Central memory CD4-positive, alpha-beta T cell (primary cell): ENCODE data around the gene HAT1.
"Not testable (repeated sequence)": the region's sequence is repeated elsewhere in the genome, so short reads cannot be mapped to it uniquely, and the experiment has no call there.

ENCODE experiments used
- DNase-seq: peaks from one replicate; pipeline ENCODE4 v3.0.0; 2022
- total RNA-seq, 3 experiments: gene quantifications; one replicate each; lab custom pipeline; 2026; lab: John Stamatoyannopoulos, UW

Gene HAT1, protein sequence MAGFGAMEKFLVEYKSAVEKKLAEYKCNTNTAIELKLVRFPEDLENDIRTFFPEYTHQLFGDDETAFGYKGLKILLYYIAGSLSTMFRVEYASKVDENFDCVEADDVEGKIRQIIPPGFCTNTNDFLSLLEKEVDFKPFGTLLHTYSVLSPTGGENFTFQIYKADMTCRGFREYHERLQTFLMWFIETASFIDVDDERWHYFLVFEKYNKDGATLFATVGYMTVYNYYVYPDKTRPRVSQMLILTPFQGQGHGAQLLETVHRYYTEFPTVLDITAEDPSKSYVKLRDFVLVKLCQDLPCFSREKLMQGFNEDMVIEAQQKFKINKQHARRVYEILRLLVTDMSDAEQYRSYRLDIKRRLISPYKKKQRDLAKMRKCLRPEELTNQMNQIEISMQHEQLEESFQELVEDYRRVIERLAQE
- total RNA-seq: 38.8 to 93.5 (median 46.3) reads per million in 3 experiments

- DNase-seq: peak; percentile 96
These were observed at the start of gene HAT1 for GRCh38 chr2:171922230-171923022. Gene HAT1 (plus strand): TSS chr2:171922461. CDS start chr2:171922501, 40 bp downstream.

- no peak for DNase-seq
These were observed 47.7 kb upstream of the HAT1 start for GRCh38 chr2:171874517-171874916.

DNA sequence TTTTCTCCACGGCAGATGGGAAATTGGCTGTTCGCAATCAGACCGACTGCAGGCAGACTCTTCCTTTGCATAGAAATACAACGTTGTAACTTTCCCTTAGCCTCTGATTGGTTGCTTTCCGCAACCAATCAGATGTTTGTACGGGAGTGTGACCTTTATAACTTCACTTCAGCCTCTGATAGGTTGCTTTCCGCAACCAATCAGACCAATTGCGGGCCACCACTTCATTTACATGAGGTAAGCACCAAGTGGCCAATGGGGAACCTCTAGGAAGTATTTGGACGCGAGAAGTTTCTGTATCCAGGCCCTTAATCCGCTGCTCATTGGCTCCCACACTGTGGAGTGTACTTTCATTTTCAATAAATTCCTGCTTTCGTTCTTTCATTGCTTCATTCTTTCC, 47.3 kb upstream of the HAT1 start:
- no peak for DNase-seq

- DNase-seq: no peak
These were observed 43.7 kb upstream of the HAT1 start for GRCh38 chr2:171878481-171878993.

GRCh38 chr2:171879865-171880264, 42.4 kb upstream of the HAT1 start:
- DNase-seq: no peak

DNA sequence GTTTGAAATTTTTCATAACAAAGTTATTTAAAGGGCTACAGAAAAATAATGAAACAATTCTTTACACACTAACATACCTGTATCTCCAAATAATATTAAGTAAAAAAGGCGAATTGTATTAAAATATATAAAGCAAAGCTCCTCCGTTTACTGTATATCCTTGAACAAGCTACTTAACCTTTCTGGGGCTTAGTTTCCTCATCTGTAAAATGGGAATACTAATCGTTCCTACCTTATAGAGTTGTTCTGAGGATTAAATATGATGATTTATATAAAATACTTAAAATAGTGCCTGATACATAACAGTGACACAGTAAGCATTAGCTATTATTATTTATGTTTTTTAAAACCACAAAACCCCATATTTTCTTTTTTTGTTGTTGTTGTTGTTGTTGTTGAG, 41.5 kb upstream of the HAT1 start:
- DNase-seq: no peak

DNA sequence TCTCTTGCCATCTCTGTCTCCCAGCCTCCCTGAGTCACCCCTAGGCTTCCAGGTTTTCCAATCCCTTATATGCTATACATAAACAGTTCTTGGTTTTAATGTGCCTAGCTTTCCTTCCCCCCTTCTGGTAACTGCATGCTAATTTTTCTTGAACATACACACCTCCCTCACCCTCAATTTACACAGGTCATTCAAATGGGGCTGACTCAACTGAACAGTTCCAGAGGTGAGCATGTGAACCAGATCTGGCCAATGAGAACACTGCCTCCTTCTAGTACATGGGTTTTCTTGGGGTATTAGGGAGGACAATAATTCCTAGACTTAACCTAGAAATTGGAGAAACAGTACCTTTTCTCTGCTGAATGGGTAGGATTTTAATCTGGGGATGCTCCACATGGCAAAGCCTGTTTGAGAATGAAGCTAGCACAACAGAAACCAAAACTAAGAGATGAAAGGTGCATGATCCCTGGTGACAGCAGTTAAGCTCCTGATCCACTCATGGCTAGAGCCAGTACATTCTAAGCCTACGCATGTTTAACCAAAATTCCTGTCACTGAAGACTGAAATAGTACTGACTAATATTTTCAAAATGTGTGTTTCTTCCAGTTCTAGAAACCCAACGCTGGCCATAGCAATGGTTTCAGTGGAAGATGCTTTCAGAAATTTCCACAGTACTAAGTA, 40.0 kb upstream of the HAT1 start:
- no peak for DNase-seq

GRCh38 chr2:171883275-171883893, 38.9 kb upstream of the HAT1 start:
- no peak for DNase-seq

GRCh38 chr2:171889333-171889732, 32.9 kb upstream of the HAT1 start:
- DNase-seq: no peak

- DNase-seq: no peak
These were observed 32.5 kb upstream of the HAT1 start for GRCh38 chr2:171889808-171890207.

GRCh38 chr2:171893196-171893823, 29.0 kb upstream of the HAT1 start:
- no peak for DNase-seq

DNA sequence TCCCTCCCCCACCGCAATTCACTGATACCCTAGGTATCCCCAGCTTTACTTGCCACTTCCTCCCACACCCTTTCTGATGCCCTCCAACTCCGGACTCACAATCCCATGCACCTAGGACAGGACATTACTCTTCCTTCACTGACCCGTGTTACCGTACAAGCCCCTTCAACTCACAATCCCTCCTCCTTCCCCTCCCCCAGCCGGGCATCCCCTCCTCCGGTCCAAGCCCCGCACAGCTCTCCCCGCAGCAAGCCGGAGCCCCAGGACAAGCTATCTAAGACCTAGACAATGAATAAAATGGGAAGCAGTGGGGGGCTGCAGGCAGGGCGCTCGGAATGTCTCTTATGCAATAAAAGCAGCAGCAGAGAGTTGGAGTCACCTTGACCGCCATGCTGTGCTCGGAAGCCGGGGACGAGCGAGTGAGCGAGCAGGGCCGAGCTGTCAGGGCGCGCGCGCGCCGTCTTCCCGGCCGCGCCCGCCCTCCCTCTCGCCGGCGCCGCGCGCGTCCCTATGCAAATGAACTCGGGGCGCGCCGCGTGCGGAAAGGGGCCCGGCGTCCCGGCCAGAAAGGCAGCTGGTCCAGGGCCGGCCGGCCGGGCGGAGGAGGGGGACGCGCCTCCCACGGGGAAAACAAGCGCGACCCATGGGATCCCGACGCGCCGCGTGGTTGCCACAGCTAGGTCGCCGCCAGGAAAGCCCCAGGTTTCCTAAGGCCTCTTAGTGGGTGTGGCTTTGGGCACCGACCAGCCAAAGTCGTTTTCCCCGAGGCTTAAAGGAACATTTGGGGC, 28.2 kb upstream of the HAT1 start, which contains the start of gene SLC25A12:
Gene SLC25A12 (minus strand): TSS at position 421 of the 788 bp plus-strand sequence. CDS start 30 bp downstream, at position 391.
- peak; percentile 58 for DNase-seq

DNA sequence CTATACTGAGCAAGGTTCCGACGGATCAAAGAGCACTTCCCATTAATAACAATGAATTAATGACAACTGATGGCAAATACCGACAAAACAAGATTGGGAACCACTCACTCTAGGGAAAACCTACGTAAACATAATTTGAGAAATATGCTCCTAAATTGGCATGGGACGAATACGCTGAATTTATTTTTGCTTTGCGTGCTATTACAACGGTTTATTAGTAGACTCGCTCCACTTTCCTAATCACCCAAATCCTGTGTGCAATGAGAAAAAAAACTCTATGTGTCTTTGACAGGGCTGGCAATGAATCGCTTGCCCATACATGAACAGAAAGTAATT, 27.7 kb upstream of the HAT1 start:
- no peak for DNase-seq

DNA sequence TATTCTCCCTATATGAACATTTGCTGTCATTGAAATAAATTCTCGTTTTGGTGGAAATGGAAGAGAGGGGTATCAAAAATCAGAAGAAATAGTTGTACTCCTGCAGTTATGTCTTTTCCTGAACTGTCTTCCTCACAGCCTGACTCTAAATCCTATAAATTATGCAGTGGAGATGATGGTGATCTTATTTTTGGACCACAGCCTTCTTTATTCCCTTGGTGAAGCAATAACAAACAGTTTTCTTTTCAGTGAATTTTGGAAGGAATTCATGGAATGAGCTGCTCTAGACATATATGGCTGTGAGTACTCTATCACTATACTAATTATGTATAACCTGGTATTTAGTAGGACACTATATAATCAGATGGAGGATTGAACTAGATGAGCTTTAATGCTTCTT, 26.5 kb upstream of the HAT1 start:
- DNase-seq: no peak

- not testable (repeated sequence) for DNase-seq
These were observed 22.5 kb upstream of the HAT1 start for GRCh38 chr2:171899623-171900282.

DNA sequence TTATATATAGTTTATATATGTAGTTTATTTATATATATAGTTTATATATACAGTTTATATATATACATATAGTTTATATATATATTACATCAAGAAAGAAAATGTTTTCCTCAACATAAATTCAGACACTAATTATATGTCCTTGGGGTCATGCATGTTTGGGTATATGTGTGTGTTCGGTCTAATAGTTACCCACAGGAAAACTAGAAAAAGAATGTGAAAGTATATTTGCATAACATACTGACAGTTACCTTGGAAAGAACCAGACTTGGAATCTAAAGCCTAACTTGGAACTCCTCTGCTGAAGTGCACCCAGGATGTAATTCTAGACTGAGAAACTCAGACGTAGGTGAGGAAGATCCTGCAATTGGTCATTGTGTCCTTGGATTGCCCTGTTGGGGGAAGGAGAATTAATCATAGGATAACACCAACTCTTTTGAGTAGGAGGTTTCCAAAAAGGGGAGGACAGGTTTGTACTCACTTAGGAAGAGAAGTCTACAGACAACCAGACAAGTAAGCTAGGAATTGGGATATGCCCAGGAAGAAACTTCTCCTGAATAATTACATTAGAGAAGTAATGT, 19.3 kb upstream of the HAT1 start:
- no peak for DNase-seq

GRCh38 chr2:171908235-171908634, 14.0 kb upstream of the HAT1 start:
- DNase-seq: no peak

DNA sequence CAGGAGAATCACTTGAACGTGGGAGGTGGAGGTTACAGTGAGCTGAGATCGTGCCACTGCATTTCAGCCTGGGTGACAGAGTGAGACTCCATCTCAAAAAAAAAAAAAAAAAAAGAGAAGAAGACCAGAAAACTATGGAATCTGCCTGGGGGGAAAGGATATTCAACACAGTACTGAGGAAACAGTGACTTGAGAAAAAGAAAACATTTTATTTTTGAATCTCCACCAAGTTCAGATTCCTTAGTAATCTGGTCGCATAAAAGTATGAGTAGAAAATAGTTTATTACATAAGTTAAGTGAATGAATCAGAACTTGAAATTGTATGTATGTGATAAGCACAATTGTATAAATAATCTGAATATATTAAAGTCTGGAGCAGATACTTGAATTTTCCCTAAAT, 13.0 kb upstream of the HAT1 start:
- DNase-seq: no peak

DNA sequence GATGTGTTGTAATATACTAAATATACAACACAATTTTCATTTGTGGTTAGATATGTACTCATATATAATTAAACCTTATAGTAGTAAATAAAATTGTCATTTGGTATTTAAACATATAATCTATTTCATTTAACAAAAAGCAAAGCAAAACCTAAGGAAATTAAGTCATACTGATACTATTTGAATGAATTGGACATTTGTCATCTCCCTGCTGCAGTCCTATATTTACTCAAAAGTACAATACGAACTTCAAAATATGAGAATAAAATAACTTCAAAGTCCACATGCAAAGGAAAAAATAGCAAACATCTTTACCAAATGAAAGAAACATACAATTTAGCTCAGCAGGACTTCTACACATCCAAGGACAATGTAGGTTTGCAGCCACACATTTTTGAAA, 11.8 kb upstream of the HAT1 start:
- DNase-seq: no peak

DNA sequence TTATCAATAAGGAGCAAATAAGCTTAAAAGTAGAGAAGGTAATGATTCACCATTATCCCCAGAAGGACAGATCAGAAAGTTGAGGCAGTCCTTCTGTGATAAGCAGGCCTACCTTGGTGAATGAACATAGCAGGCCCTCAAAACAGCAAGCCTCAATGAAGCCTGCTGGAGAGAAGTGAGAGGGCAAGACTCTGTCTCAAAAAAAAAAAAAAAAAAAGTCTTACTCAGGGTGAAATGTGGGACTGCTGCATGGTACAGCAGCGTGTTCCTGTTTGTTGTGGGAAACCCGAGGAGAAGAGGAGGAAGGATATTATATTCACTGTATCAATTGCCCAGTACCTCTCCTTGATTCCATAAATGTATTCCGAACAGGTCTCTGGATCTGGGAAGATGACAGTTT, 8.7 kb upstream of the HAT1 start:
- no peak for DNase-seq
